Prostate gland (tissue), 2 donors: ENCODE results near the gene RPL28. TPM values are rescaled to one million over a fixed set of nuclear protein-coding genes. Genes with fewer than 3 reads are reported as not detected.

Source experiments
- DNase-seq: peaks from one replicate; pipeline ENCODE4 v3.0.0-alpha.2; 2019; ENCODE audit warnings: low spot score
- H3K27ac ChIP-seq, 2 donors: fragments of 200-600 bp; sonication (generic); 2 replicates each; pipeline ENCODE4 v1.5.1; 2017 to 2019
- H3K27me3 ChIP-seq: fragments of 200-600 bp; sonication (generic); replicated peaks from 2 replicates; pipeline ENCODE4 v1.5.1; 2019; ENCODE audit not compliant: insufficient read depth
- H3K36me3 ChIP-seq, 2 donors: fragments of 200-600 bp; sonication (generic); 1 replicate in 1 of 2; 2 replicates in 1 of 2; pipeline versions ENCODE4 v1.5.1 to v1.8.1; 2017 to 2019
- H3K4me1 ChIP-seq: fragments of 200-600 bp; sonication (generic); replicated peaks from 2 replicates; pipeline ENCODE4 v1.5.1; 2019
- H3K4me3 ChIP-seq, 2 donors: fragments of 200-600 bp; sonication (generic); 2 replicates each; pipeline ENCODE4 v1.5.1; 2017 to 2019
- H3K9me3 ChIP-seq: fragments of 200-600 bp; sonication (generic); 2 replicates; pipeline ENCODE4 v1.5.1; 2017
- CTCF ChIP-seq, 4 experiments: fragments of 200-600 bp in 2 of 4; fragments of 450-650 bp in 2 of 4; sonication (generic) in 2 of 4; IDR thresholded peaks; 1 replicate in 3 of 4; 2 replicates in 1 of 4; pipeline ENCODE4 v1.5.1; 2016 to 2019; ENCODE audit warnings: antibody characterized with exemption in 4 of 4, mild to moderate bottlenecking in 2 of 4, moderate library complexity in 2 of 4
- POLR2A ChIP-seq: fragments of 450-650 bp; IDR thresholded peaks from one replicate; pipeline ENCODE4 v1.6.1; 2016; ENCODE audit warnings: antibody characterized with exemption, mild to moderate bottlenecking
- POLR2AphosphoS5 ChIP-seq: sonication (generic); formaldehyde crosslinking; IDR thresholded peaks from one replicate; pipeline ENCODE4 v1.6.1; 2017; ENCODE audit warnings: antibody characterized with exemption
- WGBS: methylation state at CpG from one replicate; pipeline ENCODE4 v1.1.5; 2018; 5-methylcytosine and 5-hydroxymethylcytosine counted together
- intact Hi-C: fragments of 100-400 bp; cut with DNase I; formaldehyde crosslinking; loops from one replicate; pipeline ENCODE4 v1.14.2; 2022
- total RNA-seq, 2 donors: library from RNA; depleted of rRNA; stranded (reverse); fragments of >200 nt; gene quantifications; one replicate each; pipeline ENCODE4 v1.1.0, GENCODE V29; 2016

RPL28 gene
- total RNA-seq, 2 donors from 2014 or later = 439 to 554 TPM

DNA sequence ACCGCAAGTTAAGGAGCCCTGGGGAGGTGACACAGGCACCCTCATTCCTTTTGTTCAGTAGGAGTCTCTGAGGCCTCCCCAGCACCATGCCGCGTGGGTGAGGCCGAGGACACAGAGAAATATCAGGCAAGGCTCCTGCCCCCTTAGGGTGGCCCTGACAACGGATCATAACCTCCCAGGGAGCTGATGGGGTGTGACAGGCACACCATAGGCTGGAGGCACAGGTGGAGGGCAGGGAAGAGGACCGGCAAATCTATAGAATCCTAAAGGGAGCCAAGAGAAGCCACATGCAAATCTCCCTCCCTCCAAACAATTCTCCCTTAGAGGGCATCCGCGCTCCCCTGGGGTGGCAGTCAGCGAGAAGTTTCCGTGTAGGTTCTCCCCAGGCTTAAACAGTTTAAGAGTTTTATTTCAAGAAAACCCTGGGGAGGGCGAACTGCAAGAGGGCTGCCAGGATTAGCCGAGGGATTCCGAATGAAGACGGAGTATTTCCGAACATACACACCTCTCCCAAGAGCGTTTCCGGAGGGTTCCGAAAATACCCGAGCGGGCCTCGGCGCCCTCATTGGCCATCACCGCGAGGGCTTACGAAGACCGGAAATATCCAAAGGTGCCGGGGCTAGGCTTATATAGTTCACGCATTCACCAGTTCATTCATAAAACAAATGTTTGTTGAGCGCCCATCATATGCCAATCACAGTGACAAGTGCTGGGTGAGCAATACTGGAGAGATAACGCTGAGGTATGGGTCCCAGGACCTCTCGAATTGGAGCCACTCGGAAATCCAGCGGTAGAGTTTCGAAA lies 610 bp upstream of the RPL28 start:
- Histone ChIP-seq H3K4me1 (peaks cover 30% of the 10 kb centered on the region), H3K4me3 (peak overlapping the region; percentile 74 to 78), H3K27me3 (no peaks in the 10 kb centered on the region), H3K9me3 (no peaks in the 10 kb centered on the region), H3K27ac (peak overlapping the region; percentile 93 to 96), H3K36me3 (peaks cover 0 to 5% of the 10 kb centered on the region in 2 donors)
- intact Hi-C loops = loop anchor here (5.0 kb wide), 2 partner anchors 43 to 83 kb away; no protein-coding TSS in a partner anchor
- TF ChIP-seq CTCF (IDR thresholded peaks at IDR 0.05) (no peak), POLR2AphosphoS5 (no peak), POLR2A (peak; percentile 53)
- DNase-seq = peak; percentile 96
- WGBS = 10% methylated on average over 34 of the region's 34 CpGs

- TF ChIP-seq CTCF (IDR thresholded peaks at IDR 0.05) (no peak), POLR2A (no peak), POLR2AphosphoS5 (no peak)
- 1% methylated on average over 33 of the region's 33 CpGs for WGBS
- DNase-seq = no peak
- Histone ChIP-seq H3K36me3 (peaks cover 0 to 5% of the 10 kb centered on the region in 2 donors), H3K9me3 (no peaks in the 10 kb centered on the region), H3K4me1 (peaks cover 30% of the 10 kb centered on the region), H3K27ac (peak overlapping the region; percentile 93 to 96), H3K4me3 (peak overlapping the region; percentile 74 to 78), H3K27me3 (no peaks in the 10 kb centered on the region)
- intact Hi-C loops = loop anchor here (5.0 kb wide), 2 partner anchors 44 to 84 kb away; no protein-coding TSS in a partner anchor
Observed at GRCh38 chr19:55386493-55386971, 800 bp downstream of the RPL28 start.

DNA sequence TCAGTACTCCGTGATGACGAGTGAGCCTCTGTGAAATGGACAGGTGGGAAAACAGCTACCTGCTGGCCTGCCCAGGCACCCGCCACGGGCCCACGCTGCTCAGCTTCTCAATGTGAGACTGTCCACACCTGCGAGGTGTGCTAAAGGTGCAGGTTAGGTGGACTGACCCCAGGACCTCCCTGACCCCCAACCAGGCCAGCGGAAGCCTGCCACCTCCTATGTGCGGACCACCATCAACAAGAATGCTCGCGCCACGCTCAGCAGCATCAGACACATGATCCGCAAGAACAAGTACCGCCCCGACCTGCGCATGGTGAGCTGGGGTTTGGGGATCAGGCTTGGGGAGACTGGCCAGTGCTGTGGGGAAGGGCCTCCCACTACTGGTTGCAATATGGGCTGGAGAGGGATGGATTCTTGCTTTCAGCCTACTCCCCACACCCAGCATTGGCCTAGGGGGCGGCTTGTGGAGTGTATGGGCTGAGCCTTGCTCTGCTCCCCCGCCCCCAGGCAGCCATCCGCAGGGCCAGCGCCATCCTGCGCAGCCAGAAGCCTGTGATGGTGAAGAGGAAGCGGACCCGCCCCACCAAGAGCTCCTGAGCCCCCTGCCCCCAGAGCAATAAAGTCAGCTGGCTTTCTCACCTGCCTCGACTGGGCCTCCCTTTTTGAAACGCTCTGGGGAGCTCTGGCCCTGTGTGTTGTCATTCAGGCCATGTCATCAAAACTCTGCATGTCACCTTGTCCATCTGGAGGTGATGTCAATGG lies 2.2 kb downstream of the RPL28 start:
- no peak overlapping the region for H3K27ac ChIP-seq
- no peak for DNase-seq
- intact Hi-C loops = loop anchor here (5.0 kb wide), 2 partner anchors 46 to 86 kb away; no protein-coding TSS in a partner anchor
- no peak for TF ChIP-seq POLR2A
- no peaks in the 10 kb centered on the region for H3K27me3 ChIP-seq
- WGBS = 68% methylated on average over 24 of the region's 24 CpGs
- H3K36me3 ChIP-seq = peaks cover 0 to 5% of the 10 kb centered on the region in 2 donors
- H3K4me1 ChIP-seq = peaks cover 30% of the 10 kb centered on the region
- peak overlapping the region; percentile 17 to 74 for H3K4me3 ChIP-seq
- H3K9me3 ChIP-seq = no peaks in the 10 kb centered on the region

DNA sequence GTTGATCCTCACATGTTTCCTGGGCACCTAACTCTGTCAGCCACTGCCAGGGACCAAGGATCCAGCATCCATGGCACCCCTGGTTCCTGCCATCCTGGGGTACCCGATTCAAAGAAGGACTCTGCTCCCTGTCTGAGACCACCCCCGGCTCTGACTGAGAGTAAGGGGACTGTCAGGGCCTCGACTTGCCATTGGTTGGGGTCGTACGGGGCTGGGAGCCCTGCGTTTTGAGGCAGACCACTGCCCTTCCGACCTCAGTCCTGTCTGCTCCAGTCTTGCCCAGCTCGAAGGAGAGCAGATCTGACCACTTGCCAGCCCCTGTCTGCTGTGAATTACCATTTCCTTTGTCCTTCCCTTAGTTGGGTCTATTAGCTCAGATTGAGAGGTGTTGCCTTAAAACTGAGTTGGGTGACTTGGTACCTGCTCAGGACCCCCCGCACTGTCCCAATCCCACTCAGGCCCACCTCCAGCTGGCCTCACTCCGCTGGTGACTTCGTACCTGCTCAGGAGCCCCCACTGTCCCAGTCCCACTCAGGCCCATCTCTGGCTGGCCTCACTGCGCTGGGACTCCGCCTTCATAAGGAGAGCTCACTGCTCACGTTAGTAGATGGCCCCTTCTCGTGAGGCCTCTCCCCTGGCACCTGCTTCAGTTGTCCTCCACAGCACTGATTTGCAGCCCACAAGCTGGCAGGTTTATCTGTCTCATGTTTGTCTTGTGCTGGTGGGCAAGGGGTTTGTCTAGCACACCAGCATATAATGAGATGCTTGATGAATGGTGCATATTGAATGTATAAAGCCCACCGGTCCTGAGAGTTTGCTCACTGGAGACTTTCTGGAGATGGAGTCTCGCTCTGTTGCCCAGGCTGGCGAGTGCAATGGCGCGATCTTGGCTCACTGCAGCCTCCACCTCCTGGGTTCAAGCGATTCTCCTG lies 3.9 kb downstream of the RPL28 start:
- H3K9me3 ChIP-seq = no peaks in the 10 kb centered on the region
- intact Hi-C loops = loop anchor here (5.0 kb wide), 2 partner anchors 47 to 87 kb away; no protein-coding TSS in a partner anchor
- peaks cover 25% of the 10 kb centered on the region for H3K4me1 ChIP-seq

More for the DNA sequence above, 3.9 kb downstream of the RPL28 start:
- Histone ChIP-seq H3K27ac (no peak overlapping the region), H3K27me3 (no peaks in the 10 kb centered on the region), H3K4me3 (no peak overlapping the region), H3K36me3 (peaks cover 0 to 5% of the 10 kb centered on the region in 2 donors)
- no peak for DNase-seq
- TF ChIP-seq CTCF (IDR thresholded peaks at IDR 0.05) (no peak), POLR2AphosphoS5 (no peak), POLR2A (no peak)
- 77% methylated on average over 21 of the region's 21 CpGs for WGBS
